GM21576 (cell line): ENCODE data around the gene ZSWIM1.

Source experiments
- ATAC-seq: cut with Tn5 transposase; IDR thresholded peaks from one replicate; pipeline ENCODE4 v1.9.1; 2021; ENCODE audit warnings: mild to moderate bottlenecking, moderate library complexity; ENCODE audit not compliant: unreplicated experiment

ZSWIM1 gene

GRCh38 chr20:45907219-45907948 is 26.4 kb downstream of the ZSWIM1 start:
- no peak for ATAC-seq

GRCh38 chr20:45908084-45908483 is 27.1 kb downstream of the ZSWIM1 start:
- no peak for ATAC-seq

- ATAC-seq: no peak
Observed at GRCh38 chr20:45909336-45909808, 28.3 kb downstream of the ZSWIM1 start.

- no peak for ATAC-seq
Observed at GRCh38 chr20:45909817-45910669, 29.0 kb downstream of the ZSWIM1 start.

GRCh38 chr20:45910670-45911485 is 29.9 kb downstream of the ZSWIM1 start:
- ATAC-seq: peak; percentile 91

GRCh38 chr20:45911486-45912343 is 30.7 kb downstream of the ZSWIM1 start, which contains the start of gene PLTP:
Gene PLTP (minus strand): TSS chr20:45912155. CDS start chr20:45911452, 703 bp downstream.
- ATAC-seq: no peak

GRCh38 chr20:45912344-45912682 is 31.3 kb downstream of the ZSWIM1 start:
- ATAC-seq: no peak

- ATAC-seq: no peak
Observed at GRCh38 chr20:45913116-45913515, 32.1 kb downstream of the ZSWIM1 start.

GRCh38 chr20:45917790-45918141 is 36.7 kb downstream of the ZSWIM1 start:
- no peak for ATAC-seq

GRCh38 chr20:45918182-45918737 is 37.2 kb downstream of the ZSWIM1 start:
- ATAC-seq: no peak

- ATAC-seq: no peak
Observed at GRCh38 chr20:45918779-45919537, 37.9 kb downstream of the ZSWIM1 start.

GRCh38 chr20:45919542-45920399 is 38.7 kb downstream of the ZSWIM1 start:
- no peak for ATAC-seq

GRCh38 chr20:45920462-45921336 is 39.7 kb downstream of the ZSWIM1 start:
- ATAC-seq: no peak

GRCh38 chr20:45921337-45922189 is 40.5 kb downstream of the ZSWIM1 start:
- no peak for ATAC-seq

- ATAC-seq: no peak
Observed at GRCh38 chr20:45924391-45925261, 43.6 kb downstream of the ZSWIM1 start.
